H9 (cell line): ENCODE measurements around the gene PC. TPM values are rescaled to one million over a fixed set of nuclear protein-coding genes. Genes with fewer than 3 reads are reported as not detected.

Source experiments
- DNase-seq: peaks from one replicate; pipeline ENCODE4 v3.0.0-alpha.2; 2017
- H2AFZ ChIP-seq: one replicate; pipeline ENCODE4 v1.6.1; 2013; ENCODE audit warnings: mild to moderate bottlenecking, low read length, control low read depth, moderate library complexity
- H2AK5ac ChIP-seq: 2 replicates; pipeline ENCODE4 v1.6.1; 2013; ENCODE audit warnings: low read length, control low read depth, mixed read lengths; ENCODE audit not compliant: insufficient read length
- H2BK120ac ChIP-seq: one replicate; pipeline ENCODE4 v1.6.1; 2013; ENCODE audit warnings: low read depth, mild to moderate bottlenecking, low read length, control low read depth, inconsistent platforms; ENCODE audit not compliant: poor library complexity, severe bottlenecking
- H2BK12ac ChIP-seq: 2 replicates; pipeline ENCODE4 v1.6.1; 2013; ENCODE audit warnings: low read length, control low read depth, mixed read lengths, low read depth; ENCODE audit not compliant: insufficient read length
- H2BK15ac ChIP-seq: 2 replicates; pipeline ENCODE4 v1.6.1; 2013; ENCODE audit warnings: low read depth, low read length, control low read depth
- H2BK20ac ChIP-seq: one replicate; pipeline ENCODE4 v1.6.1; 2013; ENCODE audit warnings: low read depth, mild to moderate bottlenecking, low read length, control low read depth, inconsistent platforms; ENCODE audit not compliant: poor library complexity, severe bottlenecking
- H2BK5ac ChIP-seq: 2 replicates; pipeline ENCODE4 v1.6.1; 2013; ENCODE audit warnings: low read length, control low read depth, mixed read lengths; ENCODE audit not compliant: insufficient read length
- H3K14ac ChIP-seq: 2 replicates; pipeline ENCODE4 v1.6.1; 2013; ENCODE audit warnings: low read length, control low read depth; ENCODE audit not compliant: insufficient read depth
- H3K18ac ChIP-seq: 2 replicates; pipeline ENCODE4 v1.6.1; 2013; ENCODE audit warnings: low read depth, mild to moderate bottlenecking, mixed read lengths, low read length, control low read depth; ENCODE audit not compliant: insufficient read length
- H3K23ac ChIP-seq: 2 replicates; pipeline ENCODE4 v1.6.1; 2013; ENCODE audit warnings: low read length, control low read depth, mixed read lengths, low read depth; ENCODE audit not compliant: insufficient read length
- H3K23me2 ChIP-seq: 2 replicates; pipeline ENCODE4 v1.6.1; 2013; ENCODE audit warnings: low read depth, mild to moderate bottlenecking, mixed read lengths, low read length, control low read depth; ENCODE audit not compliant: insufficient read length, poor library complexity, severe bottlenecking
- H3K27ac ChIP-seq: 2 replicates; pipeline ENCODE4 v1.5.1; 2013; ENCODE audit warnings: low read length, control low read depth, mixed read lengths, low read depth; ENCODE audit not compliant: insufficient read length
- H3K27me3 ChIP-seq: 2 replicates; pipeline ENCODE4 v1.6.1; 2013; ENCODE audit warnings: low read length, control low read depth, inconsistent platforms; ENCODE audit not compliant: insufficient read depth
- H3K4ac ChIP-seq: 2 replicates; pipeline ENCODE4 v1.6.1; 2013; ENCODE audit warnings: low read depth, mild to moderate bottlenecking, control low read depth, inconsistent platforms, low read length, moderate library complexity
- H3K4me1 ChIP-seq: 2 replicates; pipeline ENCODE4 v1.6.1; 2013; ENCODE audit warnings: low read length, control low read depth, inconsistent platforms; ENCODE audit not compliant: insufficient read depth
- H3K4me2 ChIP-seq: 2 replicates; pipeline ENCODE4 v1.6.1; 2013; ENCODE audit warnings: low read length, control low read depth, mixed read lengths; ENCODE audit not compliant: insufficient read length, insufficient read depth
- H3K56ac ChIP-seq: 2 replicates; pipeline ENCODE4 v1.6.1; 2013; ENCODE audit warnings: low read depth, mild to moderate bottlenecking, mixed read lengths, low read length, control low read depth; ENCODE audit not compliant: insufficient read length
- H3K79me1 ChIP-seq: 2 replicates; pipeline ENCODE4 v1.6.1; 2013; ENCODE audit warnings: low read depth, mild to moderate bottlenecking, moderate library complexity, low read length, control low read depth, inconsistent platforms; ENCODE audit not compliant: insufficient read depth, poor library complexity, severe bottlenecking
- H3K79me2 ChIP-seq: 2 replicates; pipeline ENCODE4 v1.6.1; 2013; ENCODE audit warnings: low read length, control low read depth, inconsistent platforms; ENCODE audit not compliant: insufficient read depth
- H3K9ac ChIP-seq: 2 replicates; pipeline ENCODE4 v1.6.1; 2013; ENCODE audit warnings: low read length, control low read depth, mixed read lengths; ENCODE audit not compliant: insufficient read length; ENCODE audit errors: extremely low read depth
- H3K9me3 ChIP-seq: one replicate; pipeline ENCODE4 v1.6.1; 2013; ENCODE audit warnings: low read depth, low read length, inconsistent platforms; ENCODE audit not compliant: control insufficient read depth
- H3T11ph ChIP-seq: one replicate; pipeline ENCODE4 v1.6.1; 2013; ENCODE audit warnings: mild to moderate bottlenecking, low read length, control low read depth, inconsistent platforms
- H4K20me1 ChIP-seq: one replicate; pipeline ENCODE4 v1.6.1; 2013; ENCODE audit not compliant: control insufficient read depth, insufficient read length, insufficient read depth
- H4K5ac ChIP-seq: 2 replicates; pipeline ENCODE4 v1.6.1; 2013; ENCODE audit warnings: low read depth, mild to moderate bottlenecking, mixed read lengths, low read length, control low read depth; ENCODE audit not compliant: insufficient read length
- H4K8ac ChIP-seq: replicated peaks from 2 replicates; pipeline ENCODE4 v1.6.1; 2013; ENCODE audit warnings: low read length, control low read depth, mixed read lengths, low read depth; ENCODE audit not compliant: insufficient read length
- H4K91ac ChIP-seq: 2 replicates; pipeline ENCODE4 v1.6.1; 2013; ENCODE audit warnings: low read depth, mild to moderate bottlenecking, moderate library complexity, mixed read lengths, low read length, control low read depth; ENCODE audit not compliant: insufficient read length
- H3K27ac Mint-ChIP-seq, 3 experiments: 2 replicates in 2 of 3; 3 replicates in 1 of 3; pipeline ENCODE4 v1.8.0; 2020 to 2021; ENCODE audit warnings: mixed read lengths in 3 of 3, mild to moderate bottlenecking in 1 of 3, moderate library complexity in 1 of 3
- H3K27me3 Mint-ChIP-seq: 2 replicates; pipeline ENCODE4 v1.8.0; 2021; ENCODE audit warnings: low read depth, mild to moderate bottlenecking, moderate library complexity, mixed read lengths
- H3K36me3 Mint-ChIP-seq, 3 experiments: 2 replicates in 2 of 3; 3 replicates in 1 of 3; pipeline ENCODE4 v1.8.0; 2020 to 2021; ENCODE audit warnings: low read depth in 3 of 3, mixed read lengths in 3 of 3; ENCODE audit not compliant: insufficient read depth in 1 of 3
- H3K4me1 Mint-ChIP-seq, 2 experiments: 2 replicates each; pipeline ENCODE4 v1.8.0; 2020; ENCODE audit warnings: mixed read lengths in 2 of 2
- H3K4me3 Mint-ChIP-seq, 2 experiments: 2 replicates in 1 of 2; 3 replicates in 1 of 2; pipeline ENCODE4 v1.8.0; 2020 to 2021; ENCODE audit warnings: mild to moderate bottlenecking in 2 of 2, mixed read lengths in 2 of 2, moderate library complexity in 1 of 2
- H3K9me3 Mint-ChIP-seq, 2 experiments: 2 replicates in 1 of 2; 3 replicates in 1 of 2; pipeline ENCODE4 v1.8.0; 2020; ENCODE audit warnings: mild to moderate bottlenecking in 2 of 2, mixed read lengths in 2 of 2, moderate library complexity in 1 of 2
- CTCF ChIP-seq: fragments of 200-600 bp; sonication (generic); conservative IDR thresholded peaks from 3 replicates; pipeline ENCODE4 v1.8.0; 2021; ENCODE audit warnings: antibody characterized with exemption, mild to moderate bottlenecking
- WGBS: extraction: QIAGEN DNeasy Blood & Tissue Kit; methylation state at CpG from one replicate; pipeline ENCODE4 v1.1.7; 2013; ENCODE audit warnings: missing lambda C conversion rate, low lambda C conversion rate, mixed read lengths; ENCODE audit not compliant: insufficient read length; ENCODE audit errors: extremely low coverage; 5-methylcytosine and 5-hydroxymethylcytosine counted together
- total RNA-seq: library from RNA; stranded (reverse); gene quantifications from 2 replicates; pipeline ENCODE4 v1.2.1, GENCODE V29; 2021

PC gene
- total RNA-seq, 1 experiment from 2014 or later: 32.6 TPM

GRCh38 chr11:66888282-66888681, 69.9 kb downstream of the PC start:
- Histone ChIP-seq H3K9me3 (no peaks in the 10 kb centered on the region), H2AFZ (no peak overlapping the region), H3K4me1 (peaks cover 5% of the 10 kb centered on the region; the same call in 1 of the 2 replicates), H3K79me2 (no peaks in the 10 kb centered on the region), H3K56ac (no peak overlapping the region), H3K9ac (no peak overlapping the region), H3K23ac (no peak overlapping the region), H2BK15ac (no peak overlapping the region), H2AK5ac (no peak overlapping the region), H3K14ac (no peak overlapping the region), H4K8ac (no peak overlapping the region), H3K4me2 (no peak overlapping the region), H2BK20ac (no peak overlapping the region), H4K91ac (no peak overlapping the region), H3K27me3 (no peaks in the 10 kb centered on the region), H2BK12ac (no peak overlapping the region), H3K27ac (no peak overlapping the region), H3K79me1 (no peaks in the 10 kb centered on the region), H2BK120ac (no peak overlapping the region), H3K4ac (no peak overlapping the region), H3K18ac (no peak overlapping the region), H4K5ac (no peak overlapping the region), H3K23me2 (no peaks in the 10 kb centered on the region), H4K20me1 (no peaks in the 10 kb centered on the region), H3T11ph (no peak overlapping the region), H2BK5ac (no peak overlapping the region)
- no peaks in the 10 kb centered on the region for H3K9me3 Mint-ChIP-seq
- H3K27ac Mint-ChIP-seq: peak overlapping the region in 1 of 3 experiments; percentile 86; a peak in 1 of 7 replicates
- no peak for DNase-seq
- no peaks in the 10 kb centered on the region for H3K27me3 Mint-ChIP-seq
- peaks cover 0 to 5% (median 0%) of the 10 kb centered on the region in 3 experiments; a peak in 1 of 7 replicates for H3K36me3 Mint-ChIP-seq
- WGBS: no CpG with 5 or more reads among the region's 10 CpGs
- no peak for TF ChIP-seq CTCF
- peaks cover 39 to 57% of the 10 kb centered on the region in 2 experiments for H3K4me1 Mint-ChIP-seq
- no peak overlapping the region for H3K4me3 Mint-ChIP-seq
